Muscle of back (tissue), 11 donors: ENCODE results near the gene TMEM72. TPM values are rescaled to one million over a fixed set of nuclear protein-coding genes. Genes with fewer than 3 reads are reported as not detected.

Experiments used
- DNase-seq, 3 donors: peaks; one replicate each; pipeline versions ENCODE4 v3.0.0 to v3.0.0-alpha.2; 2013
- polyA plus RNA-seq, 10 donors: library from polyadenylated mRNA; unstranded; fragments of 120-200 nt; gene quantifications; one replicate each; pipeline ENCODE4 v1.2.1, GENCODE V29; 2013; ENCODE audit not compliant: insufficient read length in 10 of 10

TMEM72 gene
- polyA plus RNA-seq, 10 donors, result 0.04 to 0.12 (median 0.07) TPM; not detected in 6

DNA sequence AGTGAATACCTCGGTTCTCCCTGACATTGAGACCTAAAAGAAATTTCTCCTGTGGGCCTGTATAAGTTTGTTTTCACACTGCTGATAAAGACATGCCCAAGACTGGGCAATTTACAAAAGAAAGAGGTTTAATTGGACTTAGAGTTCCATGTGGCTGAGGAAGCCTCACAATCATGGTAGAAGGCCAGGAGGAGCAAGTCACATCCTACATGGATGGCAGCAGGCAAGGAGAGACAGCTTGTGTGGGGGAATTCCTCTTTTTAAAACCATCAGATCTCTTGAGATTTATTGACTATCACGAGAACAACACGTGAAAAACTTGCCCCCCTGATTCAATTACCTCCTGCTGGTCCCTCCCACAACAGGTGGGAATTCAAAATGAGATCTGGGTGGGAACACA, 6.7 kb downstream of the TMEM72 start:
- no peak for DNase-seq

DNA sequence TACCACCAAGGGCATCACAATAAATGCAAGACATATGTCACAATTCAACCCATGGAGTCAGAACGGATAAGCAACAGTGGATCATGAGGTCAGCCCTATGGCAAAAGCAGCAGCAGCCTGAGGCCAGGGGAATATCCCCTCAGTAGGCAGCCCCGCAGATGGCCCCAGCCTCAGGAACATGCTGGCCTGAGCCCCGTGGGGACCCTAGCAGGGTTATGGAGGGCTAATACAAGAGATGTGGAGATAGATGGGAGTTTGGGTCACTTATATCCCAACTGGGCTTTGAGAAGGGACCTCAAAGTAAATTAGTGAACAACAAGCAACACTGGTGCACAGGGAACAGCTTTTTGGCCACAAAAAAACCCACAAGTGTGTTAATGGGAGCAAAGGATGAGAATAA, 9.1 kb downstream of the TMEM72 start:
- DNase-seq, result no peak

DNA sequence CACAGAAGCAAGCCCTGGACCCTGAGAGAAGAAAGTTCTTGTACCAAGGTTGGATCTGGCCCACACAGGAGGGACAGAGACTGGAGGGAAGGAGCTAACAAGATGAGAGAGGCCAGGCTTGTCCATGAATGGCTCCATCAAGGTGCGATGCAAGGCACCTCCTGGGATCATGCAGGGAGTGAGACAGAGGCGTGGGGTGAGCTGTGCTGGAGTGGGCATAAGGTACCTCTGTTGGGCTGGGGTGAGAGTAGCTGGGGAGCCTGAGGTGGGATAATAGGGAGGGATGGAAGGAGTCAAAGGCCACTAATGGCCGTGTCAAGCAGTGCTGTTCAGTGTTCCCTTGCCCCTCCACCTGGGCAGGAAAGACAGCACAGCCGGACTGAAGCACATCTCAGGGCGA, 9.9 kb downstream of the TMEM72 start:
- DNase-seq, result no peak

DNA sequence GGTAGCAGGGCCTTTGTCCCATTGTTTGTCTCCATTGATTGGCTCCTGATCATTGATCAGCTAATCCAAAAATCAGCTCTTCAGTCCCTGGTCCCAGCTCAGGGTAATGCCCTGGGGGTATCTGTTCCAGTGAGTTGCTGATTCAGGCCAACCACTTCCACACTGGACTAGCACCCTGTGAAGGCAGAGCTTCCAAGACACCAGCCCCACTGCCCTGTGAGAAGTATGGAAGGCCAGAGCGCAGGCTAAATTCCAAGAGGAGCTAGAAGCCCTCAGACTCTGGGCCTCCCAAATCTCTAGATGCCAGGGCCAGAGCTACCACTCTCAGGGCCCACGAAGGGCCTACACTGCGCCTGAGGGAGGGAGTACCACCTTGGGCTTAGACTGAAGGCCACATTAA, 10.4 kb downstream of the TMEM72 start:
- DNase-seq, result no peak

DNA sequence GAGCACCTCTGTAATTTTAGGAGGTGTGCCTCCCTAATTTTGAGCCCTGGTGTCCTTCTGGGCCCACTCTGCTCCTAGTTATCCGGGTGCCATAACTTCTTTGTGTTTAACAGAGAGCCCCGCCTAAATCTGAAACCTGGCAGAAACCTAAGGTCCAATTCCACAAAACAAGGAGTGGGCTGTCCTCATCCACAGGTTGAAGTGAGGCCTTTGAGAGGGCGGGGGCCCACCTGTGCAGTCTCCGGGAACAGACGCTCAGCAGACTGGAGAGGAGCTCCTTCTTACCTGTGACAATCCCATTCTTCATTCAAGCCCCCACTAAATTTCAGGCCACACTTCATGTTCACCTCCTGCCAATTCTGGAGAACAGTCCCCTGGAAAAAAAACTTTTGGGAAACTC, 10.9 kb downstream of the TMEM72 start:
- DNase-seq, result no peak

DNA sequence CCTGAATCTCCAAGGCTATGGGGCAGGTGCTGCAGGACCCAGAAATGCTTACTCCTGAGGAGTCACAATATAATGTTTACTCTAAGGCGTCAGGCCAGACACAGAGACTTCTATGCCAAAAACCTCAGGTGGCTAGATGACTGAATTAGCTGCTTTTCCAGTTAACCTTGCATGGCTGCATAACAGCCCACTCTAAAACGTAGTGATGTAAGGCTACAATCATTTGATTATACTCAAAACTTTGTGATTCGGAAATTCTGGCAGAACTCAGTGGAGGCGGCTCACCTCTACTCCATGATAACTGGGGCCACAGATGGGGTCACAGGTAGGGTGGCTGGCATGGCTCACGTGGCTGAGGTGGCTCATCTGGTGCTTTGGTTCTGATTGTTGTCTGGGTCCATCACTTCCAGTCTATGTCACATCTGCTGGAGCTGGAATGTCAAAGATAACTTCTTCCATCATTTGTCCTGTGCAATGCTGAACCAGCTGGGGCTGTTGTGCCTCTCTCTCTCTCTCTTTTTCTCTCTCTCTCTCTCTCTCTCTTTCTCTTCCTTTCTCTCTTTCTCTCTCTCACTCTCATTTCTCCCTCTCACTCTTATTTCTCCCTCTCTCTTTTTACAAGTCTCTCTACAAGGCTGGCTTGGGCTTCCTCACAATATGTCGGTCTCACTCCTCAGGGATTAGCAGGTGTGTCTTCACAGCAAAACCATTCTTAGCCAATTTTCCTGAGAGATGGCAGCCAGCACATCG, 11.8 kb downstream of the TMEM72 start:
- no peak for DNase-seq

DNA sequence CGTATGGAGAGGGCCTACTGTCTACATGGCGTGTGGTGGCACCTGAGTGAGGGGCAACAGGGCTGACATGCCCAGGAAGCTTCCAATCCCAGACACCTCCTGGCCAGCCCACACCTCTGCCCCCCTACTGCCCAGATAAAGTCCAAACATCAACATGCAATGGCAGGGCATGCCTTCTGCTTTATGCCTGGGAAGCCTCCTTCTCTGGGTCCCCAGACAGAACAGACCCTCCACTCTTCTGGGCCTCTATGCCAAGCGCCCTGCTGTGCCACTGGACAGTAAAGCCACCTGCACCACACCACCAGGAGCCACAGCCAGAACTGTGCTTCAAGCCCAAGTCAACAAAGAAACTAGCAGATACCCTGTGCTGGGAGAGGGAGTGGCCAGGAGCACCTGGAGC, 12.5 kb downstream of the TMEM72 start:
- DNase-seq, result no peak

DNA sequence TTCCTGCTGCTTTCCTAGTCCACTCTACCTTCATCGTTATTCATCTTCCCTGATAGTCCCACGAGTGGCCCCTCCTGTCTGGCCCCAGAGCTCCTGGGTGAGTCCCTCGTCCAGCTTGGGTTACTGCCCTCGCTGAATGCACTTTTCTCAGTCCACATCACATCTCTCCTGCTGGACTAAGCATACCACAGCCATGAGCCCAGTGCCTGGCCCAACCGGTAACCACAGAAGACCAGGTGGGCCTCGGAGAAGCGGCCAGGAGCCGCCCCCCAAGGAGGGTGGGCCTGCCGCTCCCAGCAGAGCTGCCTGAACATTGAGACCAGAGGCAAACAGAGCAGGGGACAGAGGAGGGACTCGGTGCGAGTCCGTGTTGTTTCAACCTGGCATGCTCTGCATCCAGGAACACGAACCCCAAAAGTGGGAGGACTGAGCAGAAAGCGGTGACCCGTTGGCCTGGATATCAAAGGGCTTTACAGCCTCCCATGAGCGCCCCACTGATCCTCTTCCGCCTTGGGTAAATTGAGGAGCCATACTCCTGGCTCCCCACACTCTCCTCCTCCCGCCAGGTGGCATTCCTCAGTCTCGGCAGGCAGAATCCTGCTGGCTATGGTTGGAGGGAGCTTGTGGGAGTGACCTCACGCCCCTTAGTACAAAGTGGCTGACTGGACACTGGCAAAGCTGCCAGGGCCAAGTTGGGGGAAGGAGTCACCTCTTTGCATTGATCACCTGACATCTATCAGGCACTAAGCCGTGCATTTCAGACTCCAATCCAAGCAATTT, 13.3 kb downstream of the TMEM72 start:
- no peak for DNase-seq

DNA sequence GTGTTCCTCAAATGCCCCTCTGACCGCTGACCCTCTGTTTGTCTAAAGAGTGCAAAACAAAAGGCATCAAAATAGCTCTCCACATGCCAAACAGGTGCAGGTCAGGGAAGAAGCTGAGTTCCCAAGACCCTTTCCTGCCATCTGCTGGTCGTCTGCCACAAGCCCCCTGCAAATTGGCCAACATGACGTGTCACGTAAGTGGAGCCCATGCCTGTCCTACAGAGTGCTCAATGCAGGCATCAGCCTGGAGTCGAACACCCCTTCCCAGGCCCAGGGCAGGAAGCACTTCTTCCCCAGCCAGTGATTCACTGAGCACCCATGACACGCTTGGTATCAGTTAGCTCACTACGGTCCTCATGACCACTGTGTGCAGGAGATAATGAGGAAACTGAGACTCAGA, 14.1 kb downstream of the TMEM72 start:
- no peak for DNase-seq

DNA sequence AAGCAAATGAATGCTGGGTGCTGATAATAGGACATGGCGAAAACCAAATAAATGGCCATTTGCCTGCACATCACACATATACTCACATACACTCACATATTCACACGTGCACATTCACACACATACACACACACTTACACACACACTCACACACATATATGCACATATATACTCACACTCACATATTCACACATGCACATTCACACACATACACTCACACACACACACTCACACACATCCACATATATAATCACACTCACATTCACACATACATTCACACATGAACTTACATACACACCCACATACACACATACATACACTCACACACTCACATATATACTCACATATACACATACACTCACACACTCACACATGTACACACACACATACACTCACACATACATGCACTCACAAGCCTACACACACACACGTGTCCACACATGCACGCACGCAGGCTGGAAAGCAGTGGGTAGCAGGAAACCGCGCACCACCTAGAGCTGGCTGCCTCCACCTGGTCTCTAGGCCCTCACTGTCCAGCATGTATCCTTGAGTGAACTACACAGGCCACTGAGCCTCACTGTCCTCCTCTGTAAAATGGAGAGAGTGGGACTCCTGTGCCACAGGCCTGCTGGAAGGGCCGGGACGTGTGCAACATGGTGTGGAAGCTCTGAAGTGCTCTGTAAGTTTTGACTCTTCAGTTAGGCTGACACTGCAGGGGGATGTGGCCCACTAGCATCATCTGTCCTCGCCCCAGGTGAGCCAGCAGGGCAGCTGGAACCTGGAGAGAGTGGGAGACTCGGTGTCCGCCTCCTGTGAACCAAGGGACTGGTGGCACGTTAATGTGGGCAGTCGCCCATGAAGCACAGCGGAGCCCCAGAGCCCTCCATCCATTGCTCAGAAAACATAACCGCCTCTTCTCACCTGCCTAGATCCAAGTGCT, 14.9 kb downstream of the TMEM72 start:
- no peak for DNase-seq

DNA sequence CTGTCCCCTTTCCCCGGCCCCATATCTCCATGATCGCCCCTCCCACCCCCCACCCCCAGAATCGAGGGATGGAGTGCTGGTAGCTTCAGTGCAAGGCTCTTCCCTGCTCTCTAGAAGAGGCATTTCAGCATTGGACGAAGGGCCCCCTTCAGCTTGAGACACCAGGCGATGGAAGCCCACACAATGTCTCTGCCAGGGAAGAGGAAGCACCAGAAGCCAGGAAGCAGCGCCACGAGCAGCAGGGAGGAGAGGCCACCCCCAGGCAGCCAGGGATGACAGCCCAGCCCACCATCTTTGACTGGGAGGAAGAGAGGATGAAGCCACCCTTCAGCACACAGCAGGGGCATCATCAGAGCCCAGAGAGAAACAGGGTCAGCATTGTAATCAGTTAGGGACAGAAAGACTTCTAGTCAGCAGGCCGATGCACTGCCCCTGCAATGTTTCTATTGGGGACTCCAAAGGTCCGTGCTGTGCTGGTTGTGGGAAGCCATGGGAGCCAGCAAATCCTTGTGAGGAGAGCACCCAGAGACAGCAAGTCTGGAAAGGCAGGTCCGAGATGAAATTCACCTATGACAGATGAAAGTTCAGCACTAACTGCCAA, 15.7 kb downstream of the TMEM72 start:
- no peak for DNase-seq

DNA sequence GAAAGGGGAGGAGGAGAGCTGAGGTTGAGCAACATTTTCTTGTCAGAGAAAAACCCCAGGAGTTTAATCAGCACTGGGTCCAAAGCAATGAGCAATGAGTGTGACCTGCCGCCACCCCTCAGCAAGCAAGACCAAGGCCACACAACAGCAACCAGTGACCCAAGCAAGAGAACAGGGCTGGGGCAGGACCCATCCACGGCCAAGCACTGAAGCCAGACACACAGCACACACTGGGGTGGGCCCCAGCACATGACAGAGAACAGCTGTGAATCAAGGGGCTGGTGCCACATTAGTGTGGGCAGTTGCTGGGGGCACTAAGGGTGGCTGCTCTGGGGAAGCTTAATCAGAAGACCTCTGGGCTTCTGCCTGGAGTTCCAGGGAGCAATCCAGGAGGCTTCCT, 16.2 kb downstream of the TMEM72 start:
- DNase-seq, result no peak

DNA sequence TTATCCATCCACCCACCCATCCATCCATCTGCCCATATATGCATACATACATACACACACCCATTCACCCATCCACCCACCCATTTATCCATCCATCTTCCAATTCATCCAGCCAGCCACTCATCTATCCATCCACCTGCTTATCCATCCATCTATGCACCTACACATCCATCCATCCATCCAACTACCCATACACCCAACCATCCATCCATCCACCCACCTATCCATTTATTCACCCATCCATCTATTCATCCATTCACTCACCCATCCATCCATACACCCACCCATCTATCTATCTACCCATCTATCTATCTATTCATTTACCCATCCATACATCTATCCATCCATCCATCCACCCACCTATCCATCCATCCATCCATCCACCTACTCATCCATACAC, 17.3 kb downstream of the TMEM72 start:
- no peak for DNase-seq

DNA sequence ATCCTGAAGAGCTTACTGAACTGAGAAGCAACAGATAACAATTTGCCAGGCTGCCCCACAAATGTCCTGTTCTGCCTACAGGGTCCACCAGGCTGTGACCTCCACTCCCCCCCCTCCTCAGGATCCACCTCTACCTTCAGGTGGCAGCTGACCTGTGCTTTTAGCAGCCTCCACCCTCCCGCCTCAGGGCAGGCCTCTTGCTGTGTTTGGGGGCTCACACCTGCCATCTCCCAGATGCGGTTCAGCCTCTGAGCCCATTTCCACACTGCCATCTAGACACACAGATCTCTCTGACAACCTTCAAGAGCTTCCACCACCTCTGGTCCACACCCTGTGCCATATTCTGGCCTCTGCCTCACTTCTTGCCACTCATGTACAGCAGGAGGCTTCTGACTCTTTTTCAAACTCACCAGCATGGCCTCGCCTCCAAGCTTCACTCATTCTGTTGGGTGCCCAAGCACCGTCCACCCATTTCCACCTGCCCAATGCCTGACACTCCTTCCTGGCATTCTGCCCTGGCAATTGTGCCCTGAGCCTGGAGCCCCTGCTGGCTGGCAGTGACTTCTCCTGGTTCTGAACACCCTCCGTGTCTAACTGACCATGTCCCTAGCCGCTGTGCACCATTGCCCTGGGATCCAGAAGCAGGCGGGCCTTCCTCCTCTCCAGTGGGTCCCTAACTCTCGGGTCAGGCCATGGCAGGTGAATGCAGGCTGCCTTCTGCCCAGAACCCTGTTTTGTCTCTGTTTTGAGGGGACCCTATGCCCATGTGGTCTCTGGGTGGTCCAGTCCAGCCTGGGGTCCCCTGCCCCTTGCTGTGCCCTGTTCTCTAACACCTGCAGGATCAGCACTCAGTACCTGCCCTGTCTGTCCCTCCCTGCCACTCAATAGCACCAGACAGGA, 18.5 kb downstream of the TMEM72 start:
- no peak for DNase-seq

DNA sequence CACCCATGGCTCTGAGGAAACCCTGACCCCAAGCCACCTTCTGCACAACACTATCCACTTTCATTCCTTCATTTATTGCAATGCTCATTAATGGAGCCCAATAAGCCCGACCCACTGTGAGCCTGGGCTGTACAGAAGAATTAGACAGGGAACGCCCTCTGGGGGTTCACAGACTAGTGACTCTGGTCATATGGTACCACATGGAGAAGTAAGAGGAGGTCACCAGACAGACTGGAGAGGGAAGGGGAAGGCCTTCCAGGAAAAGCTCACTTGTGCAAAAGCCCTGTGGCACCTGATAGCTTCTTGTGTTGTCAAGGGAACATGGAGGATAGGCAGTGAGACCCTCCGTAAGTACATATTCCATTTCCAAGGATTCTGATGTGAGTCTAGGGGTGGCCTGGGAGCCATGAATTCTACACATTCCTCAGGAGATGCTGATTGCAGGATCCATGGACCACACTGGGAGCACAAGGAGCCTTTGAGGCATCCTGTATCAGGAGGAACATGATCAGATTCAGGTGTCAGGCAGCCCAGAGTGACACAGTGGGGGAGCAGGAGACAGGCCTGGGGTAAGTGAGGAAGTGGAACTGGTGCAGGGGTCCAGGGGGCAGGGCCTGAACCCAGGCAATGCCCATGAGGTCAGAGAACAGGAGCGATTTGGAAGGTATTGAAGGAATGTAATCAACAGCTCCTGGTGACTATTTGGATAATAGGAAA, 19.9 kb downstream of the TMEM72 start:
- no peak for DNase-seq

DNA sequence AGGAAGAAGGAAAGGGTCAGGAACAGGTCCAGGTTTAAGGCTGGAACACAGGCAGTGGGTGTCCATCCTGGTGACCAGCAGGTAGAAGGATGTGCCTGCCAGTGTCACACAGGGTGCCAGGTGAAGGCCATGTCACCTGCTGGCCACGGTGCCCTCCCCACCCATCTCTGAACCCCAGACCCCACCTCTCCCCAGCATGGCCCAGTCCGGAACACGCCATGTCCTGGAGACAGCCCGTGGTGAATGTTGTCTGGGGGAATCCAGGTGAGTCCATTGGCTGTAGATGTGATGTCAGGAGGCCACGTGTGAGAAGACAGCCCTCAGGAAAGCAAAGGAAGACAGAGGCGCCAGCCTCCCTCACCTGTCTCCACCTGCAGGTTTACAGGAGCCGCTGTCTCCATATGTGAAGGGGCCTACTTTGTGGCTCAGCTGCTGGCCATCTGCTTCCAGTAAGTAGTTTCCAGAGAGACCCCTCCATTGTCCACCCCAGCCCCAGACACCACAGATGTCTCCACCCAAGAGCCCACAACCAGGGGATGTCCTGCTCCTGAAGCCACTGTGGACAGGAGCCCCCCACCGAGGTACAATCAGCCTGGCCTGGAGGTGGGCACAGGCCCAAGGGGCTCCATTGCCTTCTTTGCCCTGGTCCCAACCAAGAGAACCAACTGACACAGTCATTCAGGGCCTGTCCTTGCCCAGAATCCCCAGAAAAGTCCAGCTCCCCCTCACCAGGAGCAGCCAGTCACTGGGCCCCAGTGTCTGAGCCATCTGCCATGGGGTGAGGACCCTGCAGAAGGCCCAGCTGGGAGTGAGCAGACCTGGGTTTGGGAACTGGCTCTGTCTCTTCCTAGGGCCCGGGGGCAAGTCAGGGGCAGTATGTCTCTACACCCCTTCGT, 20.7 kb downstream of the TMEM72 start:
- DNase-seq, result no peak

DNA sequence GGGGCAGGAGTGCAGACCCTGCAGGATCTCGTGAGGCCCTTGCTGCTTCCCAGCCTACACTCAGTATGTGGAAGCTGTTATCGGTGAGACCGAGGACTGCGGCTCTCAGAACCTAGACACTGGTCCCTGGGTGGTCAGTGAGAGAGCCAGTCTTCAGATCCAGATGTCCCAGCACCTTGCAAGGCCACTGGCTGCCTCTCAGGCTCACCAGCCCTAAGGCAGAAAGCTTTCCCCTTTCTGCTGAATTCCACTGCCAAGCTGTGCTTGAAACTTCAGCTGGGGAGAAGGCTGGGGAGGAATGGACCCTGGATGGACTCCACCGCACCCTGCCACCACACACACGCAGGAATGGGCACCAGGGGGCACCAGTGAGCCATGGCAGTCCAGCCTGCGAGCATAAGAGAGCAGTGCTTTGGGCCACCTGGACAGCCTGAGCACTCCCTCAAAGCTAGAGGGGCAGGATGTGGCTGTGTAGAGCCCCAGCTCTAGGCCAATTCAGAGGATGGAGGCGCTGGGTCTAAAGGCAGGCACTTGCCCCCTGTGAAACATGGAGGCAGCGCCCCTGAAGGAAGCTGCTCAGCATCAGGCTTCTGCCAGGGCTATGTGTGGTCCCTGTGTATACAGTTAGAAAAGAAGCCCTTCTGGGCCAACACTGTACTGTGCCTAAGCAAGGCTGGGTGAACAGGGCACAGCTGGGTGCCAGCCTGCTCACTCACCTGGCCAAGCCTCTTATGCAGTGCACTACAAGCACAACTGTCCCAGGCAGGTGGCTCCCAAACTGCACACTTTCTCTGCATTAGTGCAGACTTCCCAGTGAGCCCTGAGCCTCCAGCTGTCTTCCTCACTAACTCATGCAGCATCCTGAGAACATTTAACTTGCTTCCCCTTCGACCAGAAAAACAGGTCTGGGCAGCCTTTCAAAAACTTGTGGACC, 21.6 kb downstream of the TMEM72 start:
- peak; percentile 66 to 89 (median 84) for DNase-seq
